Activated T-cell treated with anti-CD3 and anti-CD28 coated beads for 4 hours (primary cell): ENCODE results near the gene DDX59.
"Not testable (repeated sequence)": the region's sequence is repeated elsewhere in the genome, so short reads cannot be mapped to it uniquely, and the experiment has no call there.

Experiments
- DNase-seq: peaks from one replicate; pipeline ENCODE4 v3.0.0-alpha.2; 2020

Gene DDX59

DNA sequence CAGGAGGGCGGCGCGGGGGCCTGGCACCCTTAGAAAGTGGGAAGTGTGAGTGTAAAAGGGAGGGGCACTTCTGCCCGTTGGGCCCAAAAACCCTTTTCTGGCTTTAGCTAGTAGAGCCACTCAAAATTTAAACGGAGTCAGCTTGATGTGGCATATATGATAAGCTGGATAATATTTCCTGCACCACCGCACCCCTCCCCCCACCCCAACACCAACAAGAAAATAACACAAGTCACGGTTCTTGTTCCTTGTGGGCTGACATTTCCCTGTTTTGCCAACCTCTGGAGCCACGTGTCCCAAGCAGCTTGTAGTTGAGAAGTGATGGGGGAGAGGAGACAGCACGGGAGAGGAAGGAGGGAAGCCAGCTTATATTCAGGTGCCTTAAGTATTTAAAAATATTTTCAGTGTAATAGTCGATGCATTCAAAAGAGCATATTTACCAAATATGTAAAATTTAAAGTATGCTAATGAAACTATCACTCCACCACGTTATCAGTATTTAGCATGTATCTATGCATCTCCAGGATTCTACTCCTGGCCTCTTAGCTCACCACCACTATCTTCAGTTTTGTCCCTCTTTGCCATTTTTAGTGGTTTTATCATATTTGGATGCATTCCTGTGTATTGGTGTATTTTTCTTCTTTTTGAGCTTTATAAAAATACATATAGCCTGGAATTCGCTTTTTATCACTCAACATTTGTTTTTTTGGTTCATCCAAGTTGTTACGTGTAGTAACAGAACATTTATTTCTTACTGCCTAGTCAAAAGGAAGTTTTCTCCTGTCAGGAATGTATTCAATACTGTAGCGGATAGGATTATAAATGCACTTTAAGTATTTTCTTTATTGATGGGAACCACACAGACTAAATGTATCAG is 773 bp upstream of the DDX59 start:
- DNase-seq = no peak

DNA sequence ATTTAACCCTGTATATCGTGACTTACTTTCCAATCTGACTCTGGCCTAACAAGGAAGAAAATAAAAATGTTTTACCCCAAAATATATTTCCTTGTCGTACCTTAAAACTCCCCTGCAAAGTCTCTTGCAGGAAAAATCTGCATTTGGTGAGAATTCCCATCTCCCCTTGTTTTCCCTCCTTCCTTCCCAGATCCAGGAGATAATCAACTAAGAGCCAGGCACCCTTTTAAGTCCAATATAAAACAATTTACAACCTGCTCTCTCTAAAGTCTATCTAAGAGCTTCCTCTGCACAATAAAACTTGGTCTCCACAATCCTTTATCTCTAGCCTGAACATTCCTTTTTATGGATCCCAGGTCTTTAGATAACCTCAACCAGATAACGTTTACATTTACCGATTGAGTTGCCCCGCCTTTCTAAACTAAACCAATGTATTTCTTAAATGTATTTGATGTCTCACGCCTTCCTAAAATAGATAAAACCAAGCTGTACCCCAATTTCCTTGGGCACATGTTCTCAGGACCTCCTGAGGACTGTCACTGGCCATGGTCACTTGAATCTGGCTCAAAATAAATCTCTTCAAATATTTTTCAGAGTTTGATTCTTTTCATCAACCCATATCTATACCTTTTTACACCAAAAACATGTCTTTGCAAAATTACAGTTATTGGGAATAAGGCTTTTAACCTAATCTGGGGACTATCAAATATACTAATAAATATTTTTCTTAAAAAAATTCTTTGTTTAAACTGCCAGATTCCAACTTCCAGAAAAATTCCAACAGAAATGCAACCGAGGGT is 993 bp downstream of the DDX59 start:
- no peak for DNase-seq

DNA sequence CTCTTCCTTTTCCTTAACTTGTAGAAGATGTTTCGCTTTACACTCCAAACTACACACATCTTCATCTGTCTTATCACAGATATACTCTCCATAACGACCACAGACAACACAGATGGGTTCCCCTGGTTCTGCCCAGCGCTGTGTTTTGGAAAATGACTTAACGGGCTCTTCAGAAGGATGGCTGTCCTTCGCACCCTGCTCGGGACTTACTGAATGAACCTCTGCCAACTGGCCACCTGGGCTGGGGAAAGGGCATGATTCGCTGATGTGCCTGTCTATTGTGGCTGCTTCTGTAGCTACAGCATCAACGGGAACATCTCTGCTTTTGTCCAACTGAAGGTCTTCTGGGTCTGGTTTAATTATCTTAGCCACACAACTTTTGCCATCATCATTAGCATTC is 3.4 kb downstream of the DDX59 start:
- no peak for DNase-seq

DNA sequence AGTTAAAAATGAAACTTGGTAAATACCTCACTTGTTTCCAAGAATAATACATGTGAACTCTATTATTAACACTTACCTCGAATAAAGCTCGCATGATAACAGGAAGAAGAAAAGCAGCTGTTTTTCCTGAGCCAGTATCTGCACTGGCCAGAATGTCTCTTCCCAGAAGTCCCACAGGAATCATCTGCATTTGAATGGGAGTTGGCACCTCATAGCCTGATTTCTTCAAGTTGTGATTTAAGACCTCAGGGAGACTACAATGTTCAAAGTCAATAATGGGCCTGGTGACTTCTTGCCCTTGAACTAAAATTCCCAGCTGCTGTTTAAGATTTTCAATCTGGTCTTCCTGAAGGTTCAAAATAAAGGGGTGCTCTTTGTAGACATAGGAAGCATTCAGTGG is 3.8 kb downstream of the DDX59 start:
- DNase-seq = no peak

DNA sequence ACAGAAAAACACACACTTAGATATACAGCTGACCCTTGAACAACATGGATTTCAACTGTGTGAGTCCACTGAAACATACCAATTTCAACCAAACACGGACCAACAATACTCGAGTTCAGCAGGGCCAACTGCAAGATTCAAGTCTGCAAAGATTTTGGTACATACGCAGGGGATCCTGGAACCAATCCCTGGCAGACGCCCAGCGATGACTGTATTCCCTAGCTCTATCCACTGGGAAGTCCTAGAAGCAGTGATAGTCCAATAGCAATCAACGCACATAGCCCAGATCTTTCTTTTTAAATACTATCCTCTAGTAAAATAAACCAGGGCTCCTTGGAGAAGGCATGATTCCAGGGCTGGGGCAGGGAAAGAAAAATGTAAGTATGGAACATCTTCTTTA is 9.0 kb downstream of the DDX59 start:
- no peak for DNase-seq

DNA sequence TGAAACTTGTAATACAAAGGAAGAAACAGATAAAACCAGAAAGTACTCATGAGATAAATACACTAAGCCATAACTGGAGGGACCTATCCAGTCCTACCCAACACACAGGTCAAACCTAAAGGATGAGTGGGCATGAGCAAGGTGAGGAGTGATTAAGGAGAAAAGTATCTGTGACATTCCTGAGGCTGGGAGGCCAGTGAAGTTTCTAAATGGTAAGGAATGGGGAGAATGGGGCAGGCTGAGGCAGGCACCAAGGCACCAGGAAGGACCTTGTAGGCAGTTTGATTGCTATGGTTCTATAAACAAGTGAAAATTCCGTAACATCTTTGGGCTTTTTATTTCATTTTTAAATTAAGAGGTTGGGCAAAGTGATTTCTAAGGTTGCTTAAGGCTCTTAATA is 10.4 kb downstream of the DDX59 start:
- no peak for DNase-seq

DNA sequence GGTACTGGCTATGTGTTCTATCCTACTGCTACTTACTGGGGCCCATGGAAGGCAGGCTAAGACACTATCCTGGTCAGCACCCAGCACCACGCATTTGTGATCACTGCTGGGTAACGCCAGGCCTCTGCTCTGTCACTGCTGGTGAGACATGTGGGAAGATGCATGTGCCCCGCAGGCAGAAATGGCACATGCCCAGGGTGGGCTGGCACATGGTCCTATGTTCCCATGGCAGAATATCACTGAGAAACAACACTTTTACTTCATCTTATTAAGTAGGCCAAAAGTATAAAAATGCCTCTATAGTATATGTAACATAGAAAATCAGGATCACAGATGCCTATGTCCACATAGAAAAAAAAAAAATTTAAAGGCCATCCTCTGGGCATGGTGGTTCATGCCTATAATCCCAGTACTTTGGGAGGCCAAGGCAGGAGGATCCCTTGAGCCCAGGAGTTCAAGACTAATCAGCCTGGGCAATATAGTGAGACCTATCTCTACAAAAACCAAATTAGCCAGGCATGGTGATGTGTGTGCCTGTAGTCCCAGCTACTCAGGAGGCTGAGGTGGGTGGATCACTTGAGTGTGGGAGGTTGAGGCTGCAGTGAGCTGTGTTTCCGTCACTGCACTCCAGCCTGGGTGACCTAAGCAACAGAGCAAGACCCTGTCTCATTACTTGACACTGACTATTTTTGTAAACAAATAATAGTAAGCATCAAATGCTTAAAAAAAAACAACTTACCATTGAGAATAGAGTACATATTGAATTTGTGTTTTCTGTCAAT is 11.5 kb downstream of the DDX59 start:
- DNase-seq = no peak

DNA sequence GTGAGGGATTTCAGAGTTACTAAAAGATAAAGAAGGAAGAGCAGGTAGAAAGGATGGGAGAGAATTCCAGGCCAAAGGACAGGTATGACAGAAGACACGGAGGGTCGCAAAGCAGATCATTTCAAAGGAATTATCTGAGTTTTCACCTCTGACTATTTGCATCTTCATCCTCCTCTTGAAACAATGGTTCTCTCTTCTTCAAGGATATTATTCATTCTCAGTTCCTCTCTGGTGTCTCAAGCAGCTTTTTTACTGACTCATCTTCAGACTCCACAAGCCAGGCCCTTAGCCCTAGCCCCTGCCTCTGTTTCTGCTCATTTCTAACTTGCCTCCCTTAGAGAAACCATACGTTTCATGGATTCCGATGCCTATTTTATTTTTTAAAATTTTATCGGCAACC is 15.0 kb downstream of the DDX59 start:
- DNase-seq = no peak

DNA sequence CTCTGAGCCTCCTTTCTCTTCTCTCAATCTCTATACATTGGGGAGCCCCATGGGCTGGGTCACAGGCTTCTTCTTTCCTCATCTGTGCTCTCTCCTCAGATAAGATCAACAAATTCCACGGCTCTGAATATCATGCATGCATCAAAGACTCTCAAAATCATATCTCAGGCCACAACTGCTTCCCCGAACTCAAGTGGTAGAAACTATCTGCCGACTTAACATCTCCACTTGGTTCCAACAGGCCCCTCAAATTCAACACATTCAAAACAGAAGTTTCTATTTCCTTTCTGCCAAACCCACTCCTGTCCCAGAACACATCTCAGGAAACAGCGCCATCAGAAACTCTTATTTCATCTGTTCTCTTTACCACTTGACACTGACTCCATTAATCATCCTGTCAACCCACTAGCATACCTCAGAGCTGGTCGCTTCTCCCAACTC is 16.7 kb downstream of the DDX59 start:
- no peak for DNase-seq

DNA sequence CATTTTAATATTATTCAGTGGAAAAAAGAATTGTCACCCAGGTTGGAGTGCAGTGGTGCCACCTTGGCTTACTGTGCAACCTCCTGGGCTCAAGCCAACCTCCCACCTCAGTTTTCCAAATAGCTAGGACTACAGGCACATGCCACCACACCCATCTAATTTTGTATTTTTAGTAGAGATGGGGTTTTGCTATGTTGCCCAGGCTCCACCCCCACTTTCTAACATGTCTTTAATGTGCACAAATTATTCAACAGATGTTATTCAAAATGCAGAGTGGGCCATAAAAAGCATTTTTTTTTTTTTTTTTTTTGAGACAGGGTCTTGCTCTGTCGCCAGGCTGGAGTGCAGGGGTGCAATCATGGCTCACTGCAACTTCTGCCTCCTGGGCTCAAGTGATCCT is 17.3 kb downstream of the DDX59 start:
- DNase-seq = no peak

DNA sequence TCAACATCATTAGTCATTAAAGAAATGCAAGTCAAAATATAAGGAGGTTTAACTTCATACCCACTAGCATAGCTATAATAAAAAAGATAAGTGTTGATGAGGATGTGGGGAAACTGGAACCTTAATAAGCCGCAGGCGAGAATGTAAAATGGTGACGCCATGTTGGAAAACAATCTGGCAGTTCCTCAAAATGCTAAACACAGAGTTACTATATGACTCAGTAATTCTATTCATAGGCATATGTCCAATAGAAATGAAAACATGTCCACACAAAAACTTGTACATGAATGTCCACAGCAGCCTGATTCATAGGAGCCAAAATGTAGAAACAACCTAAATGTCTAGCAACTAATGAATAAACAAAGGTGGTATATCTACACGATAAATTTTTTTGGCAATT is 23.2 kb downstream of the DDX59 start:
- DNase-seq = no peak

DNA sequence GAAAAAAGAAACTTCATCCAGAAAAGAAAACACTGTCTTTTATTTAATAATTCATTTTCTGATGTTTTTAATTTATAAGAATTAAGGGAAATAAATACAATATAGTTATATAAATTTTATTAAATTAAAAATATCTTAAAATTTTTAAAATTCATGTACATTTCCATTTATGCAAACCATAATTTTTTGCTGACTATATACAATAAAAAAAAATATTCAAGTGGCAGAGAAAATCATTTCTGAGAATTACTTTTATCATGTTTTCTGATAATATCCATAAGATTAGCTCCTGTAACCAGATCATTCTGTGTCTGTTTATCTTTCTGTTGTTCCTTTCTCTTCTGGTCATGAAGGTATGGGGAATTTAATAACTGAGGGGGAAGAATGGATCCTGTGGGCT is 25.7 kb downstream of the DDX59 start:
- DNase-seq = no peak

DNA sequence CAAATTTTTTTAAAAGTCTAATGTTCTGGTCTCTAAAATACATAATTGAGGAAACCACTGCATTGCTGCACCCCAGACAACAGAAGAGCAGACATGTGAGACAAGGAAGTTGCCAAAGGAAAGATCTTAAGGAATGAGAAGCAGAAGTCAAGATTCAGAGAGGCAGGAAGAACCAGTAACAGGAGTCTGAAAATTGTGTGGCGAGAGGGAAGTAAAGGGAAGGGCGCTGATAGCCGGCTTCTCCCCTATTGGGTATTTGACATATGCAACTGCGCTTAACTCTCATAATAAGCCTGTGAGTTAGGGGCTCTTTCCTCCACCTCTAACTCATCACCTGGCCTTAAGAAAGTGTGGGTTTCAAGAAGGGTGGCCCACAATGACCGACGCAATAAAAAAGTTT is 27.2 kb downstream of the DDX59 start:
- DNase-seq = no peak

DNA sequence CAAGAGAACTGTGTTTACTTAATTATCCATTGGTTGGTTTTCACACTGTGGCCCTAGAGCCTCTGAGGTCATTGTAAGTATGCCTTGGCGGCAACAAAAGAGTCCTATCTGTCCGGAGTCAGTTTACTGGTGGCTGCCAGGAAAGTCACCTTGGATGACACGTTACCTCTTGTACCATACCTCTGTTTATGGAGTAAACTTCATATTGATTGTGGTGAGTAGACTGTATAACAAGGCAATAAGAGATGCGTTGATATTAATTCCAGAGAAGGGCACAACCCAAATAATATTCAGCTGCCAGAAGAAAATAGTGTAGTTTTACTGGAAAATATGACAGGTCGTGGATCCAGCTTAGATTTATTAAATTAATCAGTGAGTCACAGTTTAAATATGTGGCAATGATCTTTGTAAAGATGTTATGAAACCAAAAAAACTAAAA is 28.7 kb downstream of the DDX59 start:
- no peak for DNase-seq

DNA sequence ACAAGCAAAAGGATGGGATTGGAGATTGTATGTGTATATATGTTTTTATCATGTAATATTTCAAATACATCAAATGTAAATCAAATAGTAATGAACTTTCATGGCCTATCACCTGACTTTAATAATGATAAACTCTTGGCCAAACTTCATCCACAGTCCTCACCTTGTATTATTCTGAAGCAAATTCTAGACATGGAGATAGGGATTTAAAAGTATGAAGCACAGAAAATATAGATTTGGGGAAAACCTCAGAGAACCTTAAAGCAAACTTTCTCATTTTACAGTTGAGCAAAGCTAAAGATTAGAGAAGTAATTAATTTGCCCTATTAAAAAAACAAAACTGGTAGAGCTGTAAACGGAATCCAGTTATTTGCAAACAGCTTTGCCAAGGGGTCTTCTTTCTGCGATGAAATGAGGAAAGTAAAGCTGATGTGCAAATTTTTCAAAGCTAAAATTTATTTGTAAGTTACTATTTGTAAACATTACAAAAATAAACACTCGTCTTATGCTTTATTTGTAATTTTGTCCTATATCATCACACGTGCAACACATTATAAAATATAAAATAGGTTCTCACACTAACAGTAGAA is 29.2 kb downstream of the DDX59 start:
- no peak for DNase-seq

DNA sequence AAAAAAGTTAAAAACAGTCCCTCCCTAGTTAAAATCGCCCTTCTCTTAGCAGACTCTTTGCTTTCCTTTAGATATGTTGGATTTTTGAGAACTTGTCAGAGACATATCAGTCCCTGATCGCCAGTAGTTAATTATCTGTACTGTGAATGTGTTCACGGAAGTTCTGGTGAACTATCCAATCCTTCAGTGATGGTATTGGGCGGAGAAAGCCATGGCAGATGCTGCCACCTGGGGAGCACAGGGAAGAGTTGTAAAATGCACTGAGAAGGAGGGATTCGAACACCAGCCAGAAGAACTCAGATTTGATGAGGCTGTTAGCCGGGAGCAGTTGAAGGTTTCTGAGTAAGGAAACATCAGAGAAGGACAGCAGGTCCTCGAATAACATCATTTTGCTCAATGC is 31.6 kb downstream of the DDX59 start:
- DNase-seq = no peak

DNA sequence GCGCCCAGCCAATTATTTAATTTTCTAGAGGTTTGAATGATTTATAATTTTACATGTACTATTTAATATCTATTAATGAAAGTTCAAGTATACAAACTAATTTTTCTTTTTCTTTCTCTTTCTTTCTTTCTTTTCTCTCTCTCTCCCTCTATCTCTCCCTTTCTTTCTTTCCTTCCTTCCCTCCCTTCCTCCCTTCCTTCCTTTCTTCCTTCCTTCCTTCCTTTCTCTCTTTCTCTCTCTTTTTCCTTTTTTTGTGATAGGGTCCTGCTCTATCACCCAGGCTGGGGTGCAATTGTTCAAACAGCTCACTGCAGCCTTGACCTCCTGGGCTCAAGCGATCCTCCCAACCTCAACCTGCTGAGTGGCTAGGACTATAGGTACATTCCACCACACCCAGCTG is 33.0 kb downstream of the DDX59 start:
- DNase-seq = no peak

DNA sequence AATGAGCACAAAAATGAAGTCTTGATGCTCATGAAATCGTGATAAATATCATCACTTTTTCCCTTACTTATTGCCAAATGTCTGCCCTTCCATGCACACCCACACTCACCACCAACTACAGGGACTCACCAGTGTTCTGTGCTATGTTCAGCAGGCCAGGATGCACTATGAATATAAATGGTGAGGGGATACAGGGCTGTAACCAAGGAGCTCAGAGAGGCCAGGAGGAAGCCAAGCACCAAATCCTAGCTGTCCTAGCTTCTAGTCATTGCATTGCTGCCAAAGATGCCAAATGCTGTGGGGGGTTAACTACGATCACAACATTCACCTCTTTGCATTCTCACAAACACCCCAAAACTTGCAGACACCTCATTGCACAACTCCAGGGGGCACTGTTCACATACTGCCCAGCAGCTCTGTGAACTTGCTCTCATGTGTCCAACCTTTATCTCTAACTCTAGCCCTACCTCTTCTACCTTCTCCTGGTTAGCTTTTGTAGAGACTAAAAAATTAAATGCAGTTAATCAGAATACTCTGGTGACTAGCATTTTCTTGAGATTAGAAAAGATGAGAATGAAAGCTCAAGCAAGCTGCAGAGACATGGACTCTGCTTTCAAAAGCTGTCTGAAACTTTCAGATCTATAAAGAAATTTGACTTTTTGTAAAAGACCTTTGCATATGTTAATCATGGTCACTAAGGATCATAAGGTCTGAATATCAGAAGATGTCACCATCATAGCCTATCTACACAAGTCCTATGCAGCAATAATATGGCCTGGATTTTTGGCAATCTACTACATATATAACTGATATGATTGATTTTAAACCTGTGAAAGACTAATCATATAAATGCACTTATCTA is 35.2 kb downstream of the DDX59 start:
- no peak for DNase-seq

DNA sequence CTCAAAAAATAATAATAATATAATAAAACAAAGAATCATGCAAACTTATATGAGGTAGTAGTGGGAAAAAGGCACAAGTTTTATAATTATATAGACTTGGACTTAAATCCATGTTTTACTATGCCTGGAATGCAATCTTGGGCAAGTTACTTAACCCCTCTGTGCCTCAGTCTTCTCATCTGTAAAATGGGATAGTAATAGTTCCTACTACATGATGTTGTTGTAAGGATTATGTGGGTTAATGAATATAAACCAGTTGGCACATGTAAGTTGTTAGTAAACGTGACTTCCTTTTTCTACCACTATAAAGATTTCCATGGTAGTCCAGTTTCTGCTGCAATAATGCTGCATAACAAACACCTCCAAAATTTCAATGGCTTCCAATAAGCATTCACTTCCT is 38.3 kb downstream of the DDX59 start:
- DNase-seq = no peak

DNA sequence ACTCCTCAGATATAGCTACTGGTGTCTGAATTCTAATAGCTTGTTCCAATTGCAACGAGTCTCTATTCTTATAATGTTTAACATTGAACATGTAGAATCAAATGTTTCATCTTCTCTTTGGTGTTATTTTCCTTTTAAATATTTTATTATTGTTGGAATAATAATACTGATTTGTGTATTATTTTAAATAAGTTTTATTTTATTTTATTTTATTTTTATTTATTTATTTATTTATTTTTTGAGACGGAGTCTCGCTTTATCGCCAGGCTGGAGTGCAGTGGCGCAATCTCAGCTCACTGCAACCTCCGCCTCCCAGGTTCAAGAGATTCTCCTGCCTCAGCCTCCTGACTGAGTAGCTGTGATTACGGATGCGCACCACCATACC is 39.2 kb downstream of the DDX59 start:
- DNase-seq = not testable (repeated sequence)

DNA sequence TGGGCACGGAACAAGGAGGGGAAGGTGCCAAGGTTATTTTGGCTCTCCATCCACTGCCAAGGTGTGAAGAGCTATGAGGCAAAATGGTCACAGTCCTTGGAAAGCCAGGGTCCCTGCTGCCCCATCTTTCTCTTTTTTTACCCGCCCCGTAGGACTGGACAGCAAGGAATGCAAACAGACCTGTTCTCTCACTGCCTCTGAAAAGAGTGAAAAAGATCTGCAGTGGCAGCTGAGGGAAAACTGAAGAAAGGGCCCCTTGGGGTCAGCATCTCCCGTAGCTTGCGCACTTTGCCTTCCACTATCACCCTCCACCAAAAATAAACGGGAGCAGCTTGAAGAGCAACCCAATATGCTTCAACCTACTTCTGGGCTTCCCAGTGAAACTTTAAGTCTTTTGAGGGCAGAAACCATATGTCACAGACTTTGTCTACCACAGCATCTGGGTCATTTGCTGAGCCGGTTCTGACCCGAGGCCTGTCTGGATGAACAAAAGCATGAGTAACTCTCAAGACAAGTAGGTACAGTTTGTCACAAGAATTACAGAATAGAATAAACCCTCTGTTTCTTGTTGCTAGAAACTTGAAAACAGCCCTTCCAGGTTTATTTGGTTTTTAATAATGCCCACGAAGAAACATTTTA is 39.7 kb downstream of the DDX59 start:
- no peak for DNase-seq
